D341Med (cell line): ENCODE results near the gene MPRIP.

Experiments
- DNase-seq: peaks from one replicate; pipeline ENCODE4 v3.0.0; 2012; ENCODE audit warnings: low spot score

Gene MPRIP

GRCh38 chr17:17206913-17207335 is 164.7 kb downstream of the MPRIP start:
- no peak for DNase-seq

GRCh38 chr17:17207998-17208397 is 165.7 kb downstream of the MPRIP start:
- DNase-seq, result no peak

GRCh38 chr17:17213775-17214174 is 171.5 kb downstream of the MPRIP start:
- DNase-seq, result no peak

GRCh38 chr17:17214646-17215436 is 172.6 kb downstream of the MPRIP start:
- no peak for DNase-seq

DNA sequence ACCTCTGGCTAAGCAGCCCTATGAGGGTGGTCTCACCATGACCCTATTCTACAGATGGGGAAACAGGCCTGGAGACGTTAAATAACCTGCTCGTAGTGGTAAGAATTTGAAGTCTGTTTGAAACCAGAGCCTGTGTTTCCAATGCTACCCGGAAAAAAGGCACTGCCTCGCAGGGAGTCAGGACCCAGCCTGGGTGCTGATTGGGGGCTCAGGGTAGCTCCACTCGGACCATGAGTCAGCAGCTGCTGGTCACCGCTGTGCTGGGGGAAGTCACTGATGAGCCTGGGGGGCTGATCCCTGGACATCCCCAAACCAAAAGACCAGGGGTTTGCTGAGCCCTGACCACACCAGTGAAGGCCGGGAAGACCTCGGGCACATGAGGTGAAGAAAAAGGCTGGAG is 173.3 kb downstream of the MPRIP start:
- no peak for DNase-seq

DNA sequence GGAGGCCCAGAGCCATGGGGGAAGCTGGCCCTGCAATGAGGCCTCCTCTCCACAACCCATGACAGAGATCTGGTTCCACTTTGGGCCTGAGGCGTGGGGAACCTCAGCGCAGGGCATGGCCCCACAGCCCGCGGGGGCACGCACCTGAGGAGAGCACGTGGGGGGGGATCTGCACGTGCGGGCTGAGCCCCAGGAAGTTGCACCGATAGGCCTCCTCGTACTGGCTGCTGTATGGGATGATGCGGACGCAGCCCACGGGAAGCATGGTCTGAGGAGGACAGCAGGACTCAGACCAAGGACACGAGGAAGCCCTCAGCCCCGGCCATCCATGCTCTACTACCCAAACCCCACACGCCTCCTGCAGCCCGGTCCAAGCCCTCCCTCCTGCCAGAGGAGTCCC is 174.0 kb downstream of the MPRIP start:
- DNase-seq, result no peak

GRCh38 chr17:17216776-17217175 is 174.5 kb downstream of the MPRIP start:
- no peak for DNase-seq

DNA sequence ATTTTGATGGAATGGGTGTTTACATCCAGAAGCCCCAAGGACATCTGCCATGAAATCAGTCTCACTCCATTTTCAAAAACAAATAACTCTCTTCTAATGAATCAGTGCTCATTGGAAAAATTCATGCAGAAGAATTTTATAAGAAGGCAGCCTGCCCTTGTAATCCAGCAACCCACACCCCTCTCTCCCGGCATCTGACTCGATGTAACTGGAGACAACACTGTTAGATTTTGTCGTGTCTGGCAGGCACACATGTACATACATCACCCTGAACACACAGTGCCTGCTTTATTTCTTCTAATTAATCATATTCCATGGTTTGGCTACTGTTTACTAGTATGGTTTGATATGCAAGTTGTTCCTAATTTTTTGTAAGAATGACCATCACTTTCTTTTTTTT is 175.7 kb downstream of the MPRIP start:
- no peak for DNase-seq

GRCh38 chr17:17220529-17220928 is 178.3 kb downstream of the MPRIP start:
- no peak for DNase-seq

GRCh38 chr17:17221329-17221728 is 179.1 kb downstream of the MPRIP start:
- no peak for DNase-seq

GRCh38 chr17:17223736-17224135 is 181.5 kb downstream of the MPRIP start:
- no peak for DNase-seq

- DNase-seq, result no peak
These were observed 181.9 kb downstream of the MPRIP start for GRCh38 chr17:17224137-17224536.

DNA sequence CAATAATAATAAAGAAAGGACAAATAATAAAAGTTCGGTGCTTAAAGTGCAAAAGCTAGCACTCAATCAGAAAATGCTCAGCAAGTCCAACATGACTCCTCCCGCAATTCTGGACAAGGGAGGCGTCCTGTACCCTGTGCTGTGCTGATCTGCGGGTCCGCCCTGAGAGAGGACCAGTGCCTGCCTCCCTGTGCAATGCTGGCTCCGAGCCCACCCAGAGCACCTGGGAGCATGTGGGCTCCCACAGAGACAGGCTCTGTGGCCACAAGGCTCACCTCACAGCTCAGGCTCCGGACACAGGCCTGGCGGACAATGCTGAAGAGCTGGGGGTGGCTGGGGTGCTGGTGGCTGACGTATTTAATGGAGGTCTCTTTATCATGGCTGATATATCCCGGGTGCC is 183.6 kb downstream of the MPRIP start:
- no peak for DNase-seq

DNA sequence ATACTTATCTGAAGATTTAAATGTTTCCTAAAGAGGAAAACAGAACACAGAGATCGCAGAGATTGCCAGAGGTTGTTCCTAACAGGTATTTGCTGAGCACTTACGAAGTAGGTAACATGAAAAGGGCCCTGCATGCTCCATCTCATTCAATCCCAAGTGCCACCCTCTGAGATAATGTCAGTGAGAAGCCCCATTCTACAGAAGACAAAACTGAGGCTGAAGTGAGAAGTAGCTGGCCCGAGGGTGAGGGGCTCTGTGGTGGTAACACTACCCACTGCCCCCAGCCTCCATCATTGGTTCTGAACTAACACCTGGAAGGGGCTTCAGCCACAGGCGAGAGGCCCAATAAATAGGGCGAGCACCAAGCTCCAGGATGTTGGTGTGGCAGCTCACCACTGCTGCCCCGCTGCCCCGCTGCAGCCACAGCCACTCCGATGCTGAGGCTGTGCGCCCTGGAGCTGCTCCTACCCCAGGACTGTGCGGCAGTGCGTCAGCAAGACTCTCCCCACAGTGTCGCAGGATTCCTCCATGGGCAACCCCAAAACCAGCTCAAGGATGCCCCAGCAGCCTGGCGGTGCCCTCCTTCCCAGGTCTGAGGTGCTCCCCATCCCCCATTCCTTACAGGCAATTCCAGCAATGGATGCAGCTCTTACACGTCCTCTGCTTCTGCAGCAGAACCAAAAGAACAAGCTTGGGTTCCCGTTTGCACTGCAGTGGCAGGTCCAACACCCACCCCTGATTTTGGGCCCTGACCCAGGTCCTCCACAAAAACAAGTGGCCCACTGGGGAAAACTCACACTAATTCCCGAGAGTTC is 184.4 kb downstream of the MPRIP start:
- DNase-seq, result no peak

GRCh38 chr17:17227608-17228520 is 185.6 kb downstream of the MPRIP start:
- DNase-seq, result no peak

DNA sequence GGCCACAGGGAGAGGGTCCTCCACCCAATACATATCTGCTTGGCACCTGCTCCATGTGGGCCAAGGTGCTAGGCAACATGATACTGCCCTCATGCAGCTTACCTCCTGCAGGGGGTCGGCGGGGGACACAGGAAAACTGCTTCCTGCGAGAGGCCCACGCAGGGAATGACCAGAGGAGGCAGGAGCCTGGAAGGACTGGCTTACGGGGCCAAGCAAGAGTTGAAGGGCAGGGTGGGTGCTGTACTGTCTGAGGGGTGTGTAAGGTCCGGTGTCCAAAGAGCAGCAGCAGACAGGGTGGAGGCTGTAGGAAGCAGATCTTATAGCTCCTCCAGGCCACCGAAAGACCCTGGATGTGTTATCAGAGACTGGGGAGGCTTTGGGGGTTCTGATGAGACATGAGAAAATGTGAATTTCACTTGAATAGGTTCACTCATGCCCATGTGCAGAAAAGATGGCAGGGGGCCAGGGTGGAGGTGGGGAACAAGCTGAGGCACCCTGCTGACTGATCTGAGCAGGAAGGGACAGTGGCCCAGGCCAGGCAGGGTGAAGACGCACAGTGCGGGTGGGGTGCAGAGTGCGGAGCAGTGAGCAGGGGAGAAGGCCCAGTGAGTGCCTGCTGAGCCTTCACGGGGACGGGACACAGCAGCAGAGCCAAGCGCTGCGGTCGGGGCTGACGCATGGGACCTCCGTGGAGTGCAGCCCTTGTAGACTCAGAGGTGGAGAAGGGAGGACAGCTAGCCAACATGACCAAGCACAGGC is 186.4 kb downstream of the MPRIP start:
- no peak for DNase-seq

DNA sequence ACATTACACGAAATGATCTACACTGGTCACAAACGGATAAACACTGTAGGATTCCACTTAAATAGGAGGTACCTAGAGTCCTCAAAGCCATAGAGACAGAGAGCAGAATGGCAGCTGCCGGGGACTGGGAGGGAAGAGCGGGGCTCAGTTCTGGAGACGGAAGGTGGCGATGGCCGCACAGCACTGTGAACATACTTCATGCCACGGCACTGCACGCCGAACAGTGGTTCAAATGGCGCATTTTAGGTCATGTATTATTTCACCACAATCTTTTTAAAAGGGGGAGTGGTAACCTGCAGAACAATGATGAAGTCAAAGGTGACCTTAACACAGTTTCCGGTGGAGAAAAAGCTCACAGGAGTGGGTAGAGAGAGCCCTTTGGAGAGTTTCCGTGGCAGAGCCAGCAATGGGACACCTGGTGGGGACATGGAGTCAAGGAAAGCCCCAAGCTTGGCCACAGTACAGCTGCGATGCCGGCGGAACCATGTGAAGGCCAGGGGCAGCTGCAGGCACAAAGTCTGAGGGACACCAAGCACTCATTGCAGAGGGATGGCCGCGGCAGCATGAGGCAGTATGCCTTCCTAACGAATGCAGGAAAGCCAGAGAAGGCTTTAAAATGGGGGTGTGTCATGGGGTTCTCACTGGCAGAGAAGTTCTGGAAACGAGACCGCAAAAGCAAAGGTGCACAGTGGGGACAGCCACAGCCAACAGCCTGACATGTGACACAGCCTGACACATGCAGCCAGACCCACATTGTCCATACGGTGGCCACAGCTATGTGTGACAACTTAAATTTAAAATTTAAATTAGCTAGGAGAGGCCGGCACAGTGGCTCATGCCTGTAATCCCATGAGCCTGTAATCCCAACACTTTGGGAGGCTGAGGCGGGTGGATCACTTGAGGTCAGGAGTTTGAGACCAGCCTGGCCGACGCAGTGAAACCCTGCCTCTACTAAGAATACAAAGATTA is 187.4 kb downstream of the MPRIP start:
- DNase-seq, result no peak

GRCh38 chr17:17231621-17232302 is 189.5 kb downstream of the MPRIP start:
- no peak for DNase-seq

- DNase-seq, result no peak
These were observed 190.0 kb downstream of the MPRIP start for GRCh38 chr17:17232303-17232621.
